Osteocyte (in vitro differentiated cells): Measurements from ENCODE around the gene TLE2. TPM values are rescaled to one million over a fixed set of nuclear protein-coding genes. Genes with fewer than 3 reads are reported as not detected.

Experiments used
- DNase-seq: peaks from one replicate; pipeline ENCODE4 v3.0.0; 2021; ENCODE audit warnings: mixed read lengths; ENCODE audit not compliant: unreplicated experiment; ENCODE audit errors: extremely low spot score
- H3K27ac Mint-ChIP-seq: one replicate; pipeline ENCODE4 v1.8.0; 2021; ENCODE audit warnings: mild to moderate bottlenecking, mixed read lengths; ENCODE audit not compliant: unreplicated experiment
- H3K27me3 Mint-ChIP-seq: one replicate; pipeline ENCODE4 v1.8.0; 2021; ENCODE audit warnings: mixed read lengths; ENCODE audit not compliant: unreplicated experiment
- H3K36me3 Mint-ChIP-seq: one replicate; pipeline ENCODE4 v1.8.0; 2021; ENCODE audit warnings: mixed read lengths; ENCODE audit not compliant: unreplicated experiment
- H3K4me1 Mint-ChIP-seq: one replicate; pipeline ENCODE4 v1.8.0; 2021; ENCODE audit warnings: mixed read lengths; ENCODE audit not compliant: unreplicated experiment
- H3K4me3 Mint-ChIP-seq: one replicate; pipeline ENCODE4 v1.8.0; 2021; ENCODE audit warnings: mild to moderate bottlenecking, moderate library complexity, mixed read lengths; ENCODE audit not compliant: unreplicated experiment
- H3K9me3 Mint-ChIP-seq: one replicate; pipeline ENCODE4 v1.8.0; 2021; ENCODE audit warnings: mixed read lengths; ENCODE audit not compliant: unreplicated experiment
- CTCF ChIP-seq: fragments of 200-600 bp; sonication (generic); IDR thresholded peaks from 2 replicates; pipeline ENCODE4 v1.5.0; 2021; ENCODE audit warnings: antibody characterized with exemption, mild to moderate bottlenecking, moderate library complexity
- total RNA-seq: library from RNA; stranded (reverse); gene quantifications from 2 replicates; pipeline ENCODE4 v1.2.1, GENCODE V29; 2021

The TLE2 gene
- total RNA-seq, 1 donor from 2014 or later = 13.2 TPM

GRCh38 chr19:3034656-3035541, 5.8 kb upstream of the TLE2 start:
- H3K4me1 Mint-ChIP-seq = peaks cover 20% of the 10 kb centered on the region
- H3K4me3 Mint-ChIP-seq = peak overlapping the region; percentile 86
- H3K27me3 Mint-ChIP-seq = peaks cover 32% of the 10 kb centered on the region
- peak overlapping the region; percentile 87 for H3K27ac Mint-ChIP-seq
- no peak for DNase-seq
- peaks cover 2% of the 10 kb centered on the region for H3K36me3 Mint-ChIP-seq
- H3K9me3 Mint-ChIP-seq = no peaks in the 10 kb centered on the region
- TF ChIP-seq CTCF = no peak

GRCh38 chr19:3034406-3034655, 5.3 kb upstream of the TLE2 start:
- Mint-ChIP-seq H3K4me1 (peaks cover 20% of the 10 kb centered on the region), H3K4me3 (no peak overlapping the region), H3K9me3 (no peaks in the 10 kb centered on the region), H3K27me3 (peaks cover 33% of the 10 kb centered on the region), H3K36me3 (peaks cover 2% of the 10 kb centered on the region), H3K27ac (no peak overlapping the region)
- TF ChIP-seq CTCF = no peak
- no peak for DNase-seq

DNA sequence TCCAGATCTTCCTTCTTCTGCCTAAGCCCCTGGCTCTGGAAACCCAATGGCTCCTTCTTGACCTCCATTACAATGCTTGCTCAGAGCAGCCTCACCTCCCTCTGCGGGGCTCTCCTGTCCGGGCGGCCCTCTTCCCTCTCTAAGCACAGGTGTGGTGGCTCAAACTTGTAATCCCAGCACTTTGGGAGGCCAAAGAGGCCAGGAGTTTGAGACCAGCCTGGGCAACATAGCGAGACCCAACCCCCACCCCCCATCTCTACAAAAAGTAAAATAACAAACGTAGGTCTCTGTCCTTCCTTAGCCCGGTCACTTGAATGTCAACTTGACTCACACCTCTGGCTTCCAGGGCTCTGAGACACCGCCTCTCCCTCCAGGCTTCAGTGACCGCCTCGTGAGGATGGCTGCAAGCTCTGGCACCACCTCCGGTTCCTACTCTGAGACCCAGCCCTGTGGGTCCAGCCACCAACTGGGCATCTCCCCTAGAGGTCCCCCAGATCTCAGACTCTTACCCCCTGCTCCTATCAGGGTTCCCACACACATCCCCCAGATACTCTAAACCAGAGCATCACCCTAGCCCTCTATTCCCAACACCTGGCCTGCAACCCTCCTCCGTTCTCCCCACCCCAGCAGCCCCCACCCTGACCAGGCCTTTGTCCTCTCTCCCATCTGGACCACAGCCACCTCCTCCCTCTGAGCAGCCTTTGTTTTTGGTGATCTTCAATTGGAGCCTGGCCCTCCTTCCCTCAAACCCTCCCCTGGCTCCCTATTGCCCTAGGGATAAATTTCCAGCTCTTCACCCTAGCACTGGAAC, 4.7 kb upstream of the TLE2 start:
- peaks cover 33% of the 10 kb centered on the region for H3K27me3 Mint-ChIP-seq
- H3K36me3 Mint-ChIP-seq = peaks cover 2% of the 10 kb centered on the region
- H3K4me3 Mint-ChIP-seq = no peak overlapping the region
- no peak for DNase-seq
- no peak overlapping the region for H3K27ac Mint-ChIP-seq
- TF ChIP-seq CTCF = no peak
- H3K4me1 Mint-ChIP-seq = peaks cover 20% of the 10 kb centered on the region
- no peaks in the 10 kb centered on the region for H3K9me3 Mint-ChIP-seq

DNA sequence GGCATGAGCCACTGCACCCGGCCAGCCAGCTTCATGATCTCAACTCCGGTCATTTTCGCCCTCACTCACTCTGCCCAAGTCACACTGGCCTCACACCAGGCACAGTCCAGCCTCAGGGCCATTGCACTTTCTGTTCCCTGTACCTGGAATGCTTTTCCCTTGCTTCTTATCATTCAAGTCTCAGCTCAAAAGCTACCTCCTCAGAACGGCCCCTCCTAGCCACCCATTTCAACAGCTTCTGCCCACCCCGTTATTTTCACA, 2.5 kb upstream of the TLE2 start:
- DNase-seq = no peak
- Mint-ChIP-seq H3K36me3 (peaks cover 2% of the 10 kb centered on the region), H3K9me3 (no peaks in the 10 kb centered on the region), H3K27ac (no peak overlapping the region), H3K4me3 (no peak overlapping the region), H3K4me1 (peaks cover 21% of the 10 kb centered on the region), H3K27me3 (peaks cover 40% of the 10 kb centered on the region)
- no peak for TF ChIP-seq CTCF

GRCh38 chr19:3028305-3029064, 595 bp downstream of the TLE2 start:
- Mint-ChIP-seq H3K36me3 (peaks cover under 1% of the 10 kb centered on the region), H3K4me1 (peaks cover 7% of the 10 kb centered on the region), H3K9me3 (no peaks in the 10 kb centered on the region), H3K27ac (no peak overlapping the region), H3K4me3 (peak overlapping the region; percentile 70), H3K27me3 (peaks cover 53% of the 10 kb centered on the region)
- no peak for TF ChIP-seq CTCF
- no peak for DNase-seq
